Erythroblast (primary cell): ENCODE measurements around the gene SLCO1A2.

Experiments
- GATA1 ChIP-seq: IDR thresholded peaks from 2 replicates; pipeline ENCODE4 v1.6.1; 2011; ENCODE audit warnings: low read depth, mild to moderate bottlenecking, control low read depth, low read length, moderate library complexity
- POLR2A ChIP-seq: IDR thresholded peaks from 2 replicates; pipeline ENCODE4 v1.6.1; 2011; ENCODE audit warnings: mild to moderate bottlenecking, low read length

GRCh38 chr12:21289698-21290097 is 45.0 kb downstream of the SLCO1A2 start:
- TF ChIP-seq POLR2A: no peak
- TF ChIP-seq GATA1: no peak
